Hematopoietic multipotent progenitor cell treated with erythropoietin and hydrocortisone succinate and interleukin-3 and kit ligand, for 17 days (in vitro differentiated cells): ENCODE measurements around the gene LUC7L.
A peak's percentile ranks its signal among the peaks of the same experiment; 100 is the strongest.
"Not testable (repeated sequence)": the region's sequence is repeated elsewhere in the genome, so short reads cannot be mapped to it uniquely, and the experiment has no call there.

Experiments
- DNase-seq: peaks from one replicate; pipeline ENCODE4 v3.0.0-alpha.2; 2015; ENCODE audit warnings: low spot score

LUC7L gene

GRCh38 chr16:230351-230750, 1.1 kb upstream of the LUC7L start:
- not testable (repeated sequence) for DNase-seq

- no peak for DNase-seq
Measured at GRCh38 chr16:229731-230281, 557 bp upstream of the LUC7L start.

GRCh38 chr16:228151-228851, 948 bp downstream of the LUC7L start:
- no peak for DNase-seq

GRCh38 chr16:220021-220420, 9.2 kb downstream of the LUC7L start:
- no peak for DNase-seq

- DNase-seq = no peak
Measured at GRCh38 chr16:212999-213398, 16.2 kb downstream of the LUC7L start.

- not testable (repeated sequence) for DNase-seq
Measured at GRCh38 chr16:211631-212180, 17.5 kb downstream of the LUC7L start.

- DNase-seq = not testable (repeated sequence)
Measured at GRCh38 chr16:209359-209758, 19.9 kb downstream of the LUC7L start.

GRCh38 chr16:204046-204445, 25.2 kb downstream of the LUC7L start:
- DNase-seq = not testable (repeated sequence)

- DNase-seq = no peak
Measured at GRCh38 chr16:203246-203645, 26.0 kb downstream of the LUC7L start.

GRCh38 chr16:200388-200787, 28.9 kb downstream of the LUC7L start:
- no peak for DNase-seq

GRCh38 chr16:194516-194915, 34.7 kb downstream of the LUC7L start:
- DNase-seq = no peak

- DNase-seq = no peak
Measured at GRCh38 chr16:193441-193840, 35.8 kb downstream of the LUC7L start.

- no peak for DNase-seq
Measured at GRCh38 chr16:192686-193085, 36.6 kb downstream of the LUC7L start.

GRCh38 chr16:191831-192230, 37.4 kb downstream of the LUC7L start:
- DNase-seq = peak; percentile 5

GRCh38 chr16:189604-190186, 39.6 kb downstream of the LUC7L start:
- no peak for DNase-seq

GRCh38 chr16:188674-189073, 40.6 kb downstream of the LUC7L start:
- DNase-seq = peak; percentile 51

GRCh38 chr16:187330-187729, 41.9 kb downstream of the LUC7L start:
- peak; percentile 7 for DNase-seq

- no peak for DNase-seq
Measured at GRCh38 chr16:185691-186090, 43.6 kb downstream of the LUC7L start.

- no peak for DNase-seq
Measured at GRCh38 chr16:185213-185612, 44.0 kb downstream of the LUC7L start.

- DNase-seq = peak; percentile 34
Measured at GRCh38 chr16:183005-183404, 46.2 kb downstream of the LUC7L start.

- no peak for DNase-seq
Measured at GRCh38 chr16:181565-182021, 47.7 kb downstream of the LUC7L start.

- peak; percentile 92 for DNase-seq
Measured at GRCh38 chr16:180681-181564, 48.3 kb downstream of the LUC7L start.
